Psoas muscle (tissue), 8 donors: ENCODE data around the gene PCID2. TPM values are rescaled to one million over a fixed set of nuclear protein-coding genes. Genes with fewer than 3 reads are reported as not detected.

Experiments
- ATAC-seq, 4 donors: fragments of 200-7000 bp; cut with Tn5 transposase; one replicate each; pipeline ENCODE4 v1.9.1; 2020; ENCODE audit warnings: moderate library complexity in 3 of 4, mild to moderate bottlenecking in 2 of 4
- DNase-seq, 2 donors: peaks; one replicate each; pipeline ENCODE4 v3.0.0-alpha.2; 2020
- H3K27ac ChIP-seq: fragments of 200-600 bp; one replicate; pipeline ENCODE4 v1.8.0; 2022
- H3K27me3 ChIP-seq, 3 donors: fragments of 200-600 bp in 1 of 3; one replicate each; pipeline versions ENCODE4 v1.6.1 to v1.8.0; 2013 to 2022; ENCODE audit warnings: low read length in 2 of 3, mild to moderate bottlenecking in 2 of 3, moderate library complexity in 1 of 3; ENCODE audit not compliant: insufficient read depth in 3 of 3
- H3K36me3 ChIP-seq, 2 donors: fragments of 200-600 bp in 1 of 2; one replicate each; pipeline versions ENCODE4 v1.6.1 to v1.8.0; 2013 to 2022; ENCODE audit warnings: low read depth in 1 of 2, mild to moderate bottlenecking in 1 of 2, moderate library complexity in 1 of 2; ENCODE audit not compliant: insufficient read depth in 1 of 2
- H3K4me1 ChIP-seq: fragments of 200-600 bp; one replicate; pipeline ENCODE4 v1.8.0; 2022
- H3K4me3 ChIP-seq: fragments of 200-600 bp; one replicate; pipeline ENCODE4 v1.8.0; 2022; ENCODE audit warnings: mild to moderate bottlenecking
- H3K9me3 ChIP-seq: fragments of 200-600 bp; one replicate; pipeline ENCODE4 v1.8.0; 2022
- CTCF ChIP-seq: fragments of 200-600 bp; IDR thresholded peaks from one replicate; pipeline ENCODE4 v1.8.0; 2022; ENCODE audit warnings: antibody characterized with exemption
- WGBS, 3 donors: extraction: QIAGEN DNeasy Blood & Tissue Kit; methylation state at CpG; one replicate each; pipeline versions ENCODE4 v1.1.6 to v1.1.7; 2013; 5-methylcytosine and 5-hydroxymethylcytosine counted together
- intact Hi-C, 2 donors: fragments of 100-400 bp; cut with DNase I; formaldehyde crosslinking; loops; one replicate each; pipeline versions ENCODE4 v1.11.0 to v1.14.2; 2022
- polyA plus RNA-seq, 3 donors: library from polyadenylated mRNA; stranded (reverse); fragments of 200-250 nt; gene quantifications; one replicate each; pipeline ENCODE4 v1.2.3, GENCODE V29; 2013
- total RNA-seq, 4 donors: library from RNA; stranded (reverse); fragmentation: NEBNext Ultra II Directional in 2 of 4; extraction: Animal tissue kit (Norgen Biotek cat#: 25700) in 2 of 4; gene quantifications; one replicate each; pipeline versions ENCODE4 v1.2.1 to v1.2.4, GENCODE V29; 2021 to 2023
- donor health status: healthy with polysubstance abuse.
- donor health status: DM: no; HTN: no; CAD: no; lungs with moderate emphysema.
- donor health status: Bipolar disorder and iron deficiency.
- donor health status: healthy.
- donor health status: DM: yes; HTN: yes; CAD: no.
- donor health status: DM: no; HTN: no; CAD: no.
- donor health status: DM: no; HTN: no; CAD: no.
- donor health status: DM: yes; HTN: yes; CAD: no.

The PCID2 gene
- total and polyA plus RNA-seq, 7 donors: 19.9 to 37.1 (median 26.6) TPM

GRCh38 chr13:113171250-113172125 lies 37.0 kb downstream of the PCID2 start:
- H3K9me3 ChIP-seq: no peaks in the 10 kb centered on the region
- ATAC-seq (no peak), DNase-seq (no peak)
- H3K27ac ChIP-seq: no peak overlapping the region
- no peak for TF ChIP-seq CTCF
- H3K36me3 ChIP-seq: peaks cover 0 to 60% of the 10 kb centered on the region in 2 donors
- H3K27me3 ChIP-seq: no peaks in the 10 kb centered on the region
- no peaks in the 10 kb centered on the region for H3K4me1 ChIP-seq
- intact Hi-C loops: no loop called here
- WGBS, 3 donors: 92 to 95% (median 94%) methylated on average over 34 of the region's 34 CpGs
- no peak overlapping the region for H3K4me3 ChIP-seq

GRCh38 chr13:113170511-113170910 lies 38.0 kb downstream of the PCID2 start:
- WGBS, 3 donors: 79 to 83% (median 80%) methylated on average over 5 of the region's 5 CpGs
- peaks cover 0 to 50% of the 10 kb centered on the region in 2 donors for H3K36me3 ChIP-seq

GRCh38 chr13:113169277-113170272 lies 38.9 kb downstream of the PCID2 start:
- 85 to 93% (median 93%) methylated on average over 13 of the region's 13 CpGs for WGBS, 3 donors

More at GRCh38 chr13:113170511-113170910, 38.0 kb downstream of the PCID2 start:
- Histone ChIP-seq H3K9me3 (no peaks in the 10 kb centered on the region), H3K27me3 (no peaks in the 10 kb centered on the region), H3K4me1 (no peaks in the 10 kb centered on the region), H3K4me3 (no peak overlapping the region), H3K27ac (no peak overlapping the region)
- no peak for TF ChIP-seq CTCF
- intact Hi-C loops: no loop called here
- DNase-seq: no peak
- ATAC-seq: no peak

GRCh38 chr13:113168211-113168610 lies 40.3 kb downstream of the PCID2 start:
- no peak overlapping the region for H3K27ac ChIP-seq
- TF ChIP-seq CTCF: no peak
- 88 to 96% (median 91%) methylated on average over 7 of the region's 7 CpGs for WGBS, 3 donors
- intact Hi-C loops: no loop called here
- peaks cover 0 to 4% (median 4%) of the 10 kb centered on the region in 3 donors for H3K27me3 ChIP-seq
- H3K4me1 ChIP-seq: no peaks in the 10 kb centered on the region
- DNase-seq: no peak
- peaks cover 0 to 29% of the 10 kb centered on the region in 2 donors for H3K36me3 ChIP-seq
- no peak overlapping the region for H3K4me3 ChIP-seq
- ATAC-seq: no peak
- no peaks in the 10 kb centered on the region for H3K9me3 ChIP-seq

More at GRCh38 chr13:113169277-113170272, 38.9 kb downstream of the PCID2 start:
- ATAC-seq: peak in 2 of 4 donors; percentile 8 to 32
- no peaks in the 10 kb centered on the region for H3K4me1 ChIP-seq
- no peak for DNase-seq
- H3K27ac ChIP-seq: no peak overlapping the region
- TF ChIP-seq CTCF: no peak
- H3K36me3 ChIP-seq: peaks cover 0 to 41% of the 10 kb centered on the region in 2 donors
- H3K4me3 ChIP-seq: no peak overlapping the region
- H3K27me3 ChIP-seq: no peaks in the 10 kb centered on the region
- intact Hi-C loops: no loop called here
- H3K9me3 ChIP-seq: no peaks in the 10 kb centered on the region
